22Rv1 (cell line): Measurements from ENCODE around the gene MAGEA3.

Experiments used
- CTCF ChIP-seq: fragments of 450-650 bp; IDR thresholded peaks from 2 replicates; pipeline ENCODE4 v1.5.1; 2017; ENCODE audit warnings: mild to moderate bottlenecking
- ZFX ChIP-seq: fragments of 450-650 bp; IDR thresholded peaks from 2 replicates; pipeline ENCODE4 v1.6.1; 2017; ENCODE audit warnings: antibody characterized with exemption, borderline replicate concordance

- TF ChIP-seq CTCF (no peak), ZFX (no peak)
These were observed 35.5 kb upstream of the MAGEA3 start for GRCh38 chrX:152663086-152663485.
